Retinal pigment epithelial cell (primary cell): Measurements from ENCODE around the gene EYA4.

Experiments used
- DNase-seq: peaks from one replicate; pipeline ENCODE4 v3.0.0-alpha.2; 2010; ENCODE audit warnings: low read depth
- H3K4me3 ChIP-seq: 2 replicates; pipeline ENCODE4 v1.5.1; 2011; ENCODE audit warnings: mild to moderate bottlenecking, low read length, control low read depth, moderate library complexity
- CTCF ChIP-seq: conservative IDR thresholded peaks from 2 replicates; pipeline ENCODE4 v1.5.1; 2011; ENCODE audit warnings: low read depth, low read length, control low read depth, inconsistent platforms

EYA4 gene

GRCh38 chr6:133265066-133265465 lies 23.9 kb downstream of the EYA4 start:
- TF ChIP-seq CTCF = no peak
- no peak overlapping the region for H3K4me3 ChIP-seq
- no peak for DNase-seq

GRCh38 chr6:133266186-133266585 lies 25.0 kb downstream of the EYA4 start:
- no peak for TF ChIP-seq CTCF
- DNase-seq = no peak
- no peak overlapping the region for H3K4me3 ChIP-seq

GRCh38 chr6:133268621-133269020 lies 27.5 kb downstream of the EYA4 start:
- no peak for TF ChIP-seq CTCF
- no peak for DNase-seq
- H3K4me3 ChIP-seq = no peak overlapping the region

GRCh38 chr6:133274813-133275212 lies 33.7 kb downstream of the EYA4 start:
- H3K4me3 ChIP-seq = no peak overlapping the region
- DNase-seq = no peak
- TF ChIP-seq CTCF = no peak

GRCh38 chr6:133275213-133275612 lies 34.1 kb downstream of the EYA4 start:
- no peak for DNase-seq
- H3K4me3 ChIP-seq = no peak overlapping the region
- no peak for TF ChIP-seq CTCF

- no peak for TF ChIP-seq CTCF
- no peak overlapping the region for H3K4me3 ChIP-seq
- DNase-seq = no peak
Measured at GRCh38 chr6:133277228-133277899, 36.2 kb downstream of the EYA4 start.

- TF ChIP-seq CTCF = no peak
- DNase-seq = no peak
- H3K4me3 ChIP-seq = no peak overlapping the region
Measured at GRCh38 chr6:133277900-133278545, 36.9 kb downstream of the EYA4 start.
